ENCODE data around the gene HS3ST3A1.

- TF ChIP-seq POLR2A (IDR thresholded peaks at IDR 0.05) (no peak), CTCF (IDR thresholded peaks at IDR 0.05) (no peak), POLR2AphosphoS5 (IDR thresholded peaks at IDR 0.05) (no peak)
These were observed 91.7 kb downstream of the HS3ST3A1 start for GRCh38 chr17:13510062-13510461.
